Esophagus squamous epithelium (tissue), 4 donors: ENCODE data around the gene THSD7B.

Experiments
- POLR2A ChIP-seq, 4 donors: fragments of 450-650 bp; IDR thresholded peaks; one replicate each; pipeline ENCODE4 v1.6.1; 2017; ENCODE audit warnings: antibody characterized with exemption in 4 of 4, mild to moderate bottlenecking in 4 of 4, moderate library complexity in 3 of 4
- TF ChIP-seq, protein P1 (sequence below), 6 experiments: fragments of 450-650 bp in 4 of 6; fragments of 200-600 bp in 2 of 6; sonication (generic) in 2 of 6; IDR thresholded peaks; one replicate each; pipeline ENCODE4 v1.5.1; 2016 to 2019; ENCODE audit warnings: antibody characterized with exemption in 6 of 6, mild to moderate bottlenecking in 4 of 6, moderate library complexity in 4 of 6

DNA sequence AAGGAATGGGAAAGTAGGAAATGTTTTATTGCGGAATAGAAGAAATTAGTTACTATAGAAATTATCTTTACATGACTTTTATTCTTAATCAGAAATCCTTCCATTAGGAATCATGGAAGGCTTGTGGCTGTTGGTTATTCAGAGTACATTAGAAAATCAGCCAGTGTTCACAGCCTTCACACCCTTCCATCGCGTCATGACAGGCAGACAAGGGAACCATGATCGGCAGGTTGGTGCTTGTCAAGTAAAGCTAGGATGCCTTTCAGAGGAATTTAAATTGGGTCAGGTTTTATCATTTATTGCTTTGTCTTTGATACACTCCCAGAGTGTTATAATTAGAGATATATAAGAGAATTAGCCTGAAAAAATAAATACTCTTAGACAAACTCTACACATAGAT, 400.6 kb downstream of the THSD7B start:
- TF ChIP-seq, protein P1, sequence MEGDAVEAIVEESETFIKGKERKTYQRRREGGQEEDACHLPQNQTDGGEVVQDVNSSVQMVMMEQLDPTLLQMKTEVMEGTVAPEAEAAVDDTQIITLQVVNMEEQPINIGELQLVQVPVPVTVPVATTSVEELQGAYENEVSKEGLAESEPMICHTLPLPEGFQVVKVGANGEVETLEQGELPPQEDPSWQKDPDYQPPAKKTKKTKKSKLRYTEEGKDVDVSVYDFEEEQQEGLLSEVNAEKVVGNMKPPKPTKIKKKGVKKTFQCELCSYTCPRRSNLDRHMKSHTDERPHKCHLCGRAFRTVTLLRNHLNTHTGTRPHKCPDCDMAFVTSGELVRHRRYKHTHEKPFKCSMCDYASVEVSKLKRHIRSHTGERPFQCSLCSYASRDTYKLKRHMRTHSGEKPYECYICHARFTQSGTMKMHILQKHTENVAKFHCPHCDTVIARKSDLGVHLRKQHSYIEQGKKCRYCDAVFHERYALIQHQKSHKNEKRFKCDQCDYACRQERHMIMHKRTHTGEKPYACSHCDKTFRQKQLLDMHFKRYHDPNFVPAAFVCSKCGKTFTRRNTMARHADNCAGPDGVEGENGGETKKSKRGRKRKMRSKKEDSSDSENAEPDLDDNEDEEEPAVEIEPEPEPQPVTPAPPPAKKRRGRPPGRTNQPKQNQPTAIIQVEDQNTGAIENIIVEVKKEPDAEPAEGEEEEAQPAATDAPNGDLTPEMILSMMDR (IDR thresholded peaks at IDR 0.05), result no peak
- TF ChIP-seq POLR2A (IDR thresholded peaks at IDR 0.05), result no peak
